Stimulated activated CD4-positive, alpha-beta T cell treated with anti-CD3 and anti-CD28 coated beads, TNF-alpha, amount 100 ng/mL, for 4 hours (primary cell): ENCODE measurements around the gene PCDHB8.
"Not testable (repeated sequence)": the region's sequence is repeated elsewhere in the genome, so short reads cannot be mapped to it uniquely, and the experiment has no call there.

Experiments
- DNase-seq, 3 experiments: peaks; one replicate each; pipeline ENCODE4 v3.0.0-alpha.2; 2020; ENCODE audit warnings: low read depth in 3 of 3

Gene PCDHB8

DNA sequence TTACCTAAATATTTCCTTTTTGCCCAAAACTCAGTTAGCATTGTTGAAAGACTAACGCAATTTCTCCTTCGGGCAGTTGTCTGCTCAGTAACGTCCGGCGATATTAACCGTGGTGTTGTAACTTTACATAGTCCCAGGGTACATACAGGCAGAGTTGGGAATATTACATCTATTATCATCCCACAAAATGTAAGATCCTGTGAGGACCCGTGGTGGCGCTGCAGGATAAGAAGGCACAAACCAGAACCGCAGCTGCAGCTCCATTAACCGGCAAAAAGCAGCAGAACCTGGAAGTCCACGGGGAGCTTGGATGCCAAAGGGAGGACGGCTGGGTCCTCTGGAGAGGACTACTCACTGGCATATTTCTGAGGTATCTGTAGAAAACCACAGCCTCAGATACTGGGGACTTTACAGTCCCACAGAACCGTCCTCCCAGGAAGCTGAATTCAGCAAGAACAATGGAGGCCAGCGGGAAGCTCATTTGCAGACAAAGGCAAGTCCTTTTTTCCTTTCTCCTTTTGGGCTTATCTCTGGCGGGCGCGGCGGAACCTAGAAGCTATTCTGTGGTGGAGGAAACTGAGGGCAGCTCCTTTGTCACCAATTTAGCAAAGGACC, at the start of gene PCDHB8:
Gene PCDHB8, plus strand, starts transcription at position 214 of the 615 bp plus-strand sequence. Its CDS starts 245 bp downstream, at position 459.
- DNase-seq, result not testable (repeated sequence)

DNA sequence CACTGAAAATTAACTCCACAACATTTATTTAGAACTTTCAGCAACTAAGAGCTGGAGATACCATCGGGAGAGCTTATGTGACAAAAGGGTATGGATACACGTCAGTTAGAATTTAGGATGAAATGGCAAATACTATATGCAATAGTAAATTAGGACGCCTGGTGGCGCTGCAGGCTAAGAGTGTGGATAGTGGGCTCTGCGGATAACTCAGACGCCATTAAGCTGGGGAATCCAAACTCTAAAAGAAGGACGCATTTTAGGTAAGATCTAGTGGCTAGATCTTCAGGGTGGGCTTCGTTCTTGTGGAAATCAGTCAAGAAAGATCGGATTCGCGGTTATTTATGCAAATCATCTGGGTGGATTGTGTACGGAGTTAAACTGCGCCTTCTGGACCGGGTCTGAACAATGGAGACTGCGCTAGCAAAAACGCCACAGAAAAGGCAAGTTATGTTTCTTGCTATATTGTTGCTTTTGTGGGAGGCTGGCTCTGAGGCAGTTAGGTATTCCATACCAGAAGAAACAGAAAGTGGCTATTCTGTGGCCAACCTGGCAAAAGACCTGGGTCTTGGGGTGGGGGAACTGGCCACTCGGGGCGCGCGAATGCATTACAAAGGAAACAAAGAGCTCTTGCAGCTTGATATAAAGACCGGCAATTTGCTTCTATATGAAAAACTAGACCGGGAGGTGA, 42.4 kb upstream of the PCDHB8 start, which contains the start of gene PCDHB5:
Gene PCDHB5, plus strand, starts transcription at position 177 of the 688 bp plus-strand sequence. Its CDS starts 229 bp downstream, at position 406.
- DNase-seq, result no peak

DNA sequence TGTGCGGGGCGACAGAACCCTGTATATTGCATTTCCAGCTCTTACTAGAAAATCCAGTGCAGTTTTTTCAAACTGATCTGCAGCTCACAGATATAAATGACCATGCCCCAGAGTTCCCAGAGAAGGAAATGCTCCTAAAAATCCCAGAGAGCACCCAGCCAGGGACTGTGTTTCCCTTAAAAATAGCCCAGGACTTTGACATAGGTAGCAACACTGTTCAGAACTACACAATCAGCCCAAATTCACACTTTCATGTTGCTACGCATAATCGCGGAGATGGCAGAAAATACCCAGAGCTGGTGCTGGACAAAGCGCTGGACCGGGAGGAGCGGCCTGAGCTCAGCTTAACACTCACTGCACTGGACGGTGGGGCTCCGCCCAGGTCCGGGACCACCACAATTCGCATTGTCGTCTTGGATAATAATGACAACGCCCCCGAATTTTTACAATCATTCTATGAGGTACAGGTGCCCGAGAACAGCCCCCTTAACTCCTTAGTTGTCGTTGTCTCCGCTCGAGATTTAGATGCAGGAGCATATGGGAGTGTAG, 41.8 kb upstream of the PCDHB8 start:
- no peak for DNase-seq

DNA sequence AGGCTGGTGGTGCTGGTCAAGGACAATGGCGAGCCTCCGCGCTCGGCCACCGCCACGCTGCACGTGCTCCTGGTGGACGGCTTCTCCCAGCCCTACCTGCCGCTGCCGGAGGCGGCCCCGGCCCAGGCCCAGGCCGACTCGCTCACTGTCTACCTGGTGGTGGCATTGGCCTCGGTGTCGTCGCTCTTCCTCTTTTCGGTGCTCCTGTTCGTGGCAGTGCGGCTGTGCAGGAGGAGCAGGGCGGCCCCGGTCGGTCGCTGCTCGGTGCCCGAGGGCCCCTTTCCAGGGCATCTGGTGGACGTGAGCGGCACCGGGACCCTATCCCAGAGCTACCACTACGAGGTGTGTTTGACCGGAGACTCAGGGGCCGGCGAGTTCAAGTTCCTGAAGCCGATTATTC, 40.2 kb upstream of the PCDHB8 start:
- DNase-seq, result not testable (repeated sequence)

DNA sequence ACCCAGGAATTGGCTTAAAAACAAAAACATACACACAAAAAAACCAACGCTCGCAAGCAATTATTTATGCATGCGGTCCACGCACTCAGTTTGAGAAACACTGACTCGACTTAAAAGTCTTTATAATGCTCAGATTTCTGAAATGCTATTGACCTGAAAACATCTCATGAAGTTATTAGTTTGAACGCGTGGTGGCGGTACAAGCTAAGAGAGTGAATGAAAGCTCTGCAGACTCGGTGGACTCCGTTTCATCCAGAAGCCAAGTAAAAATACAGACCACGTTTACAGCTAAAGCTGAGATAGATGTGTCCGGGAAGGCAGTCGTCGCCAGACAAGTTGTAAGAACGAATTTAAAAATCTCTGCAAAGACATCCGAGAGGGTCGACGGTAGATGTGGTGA, 27.8 kb upstream of the PCDHB8 start, which contains the start of gene PCDHB6:
Gene PCDHB6, plus strand, starts transcription at position 246 of the 400 bp plus-strand sequence. CDS start 201 bp downstream, outside the sequence.
- no peak for DNase-seq

DNA sequence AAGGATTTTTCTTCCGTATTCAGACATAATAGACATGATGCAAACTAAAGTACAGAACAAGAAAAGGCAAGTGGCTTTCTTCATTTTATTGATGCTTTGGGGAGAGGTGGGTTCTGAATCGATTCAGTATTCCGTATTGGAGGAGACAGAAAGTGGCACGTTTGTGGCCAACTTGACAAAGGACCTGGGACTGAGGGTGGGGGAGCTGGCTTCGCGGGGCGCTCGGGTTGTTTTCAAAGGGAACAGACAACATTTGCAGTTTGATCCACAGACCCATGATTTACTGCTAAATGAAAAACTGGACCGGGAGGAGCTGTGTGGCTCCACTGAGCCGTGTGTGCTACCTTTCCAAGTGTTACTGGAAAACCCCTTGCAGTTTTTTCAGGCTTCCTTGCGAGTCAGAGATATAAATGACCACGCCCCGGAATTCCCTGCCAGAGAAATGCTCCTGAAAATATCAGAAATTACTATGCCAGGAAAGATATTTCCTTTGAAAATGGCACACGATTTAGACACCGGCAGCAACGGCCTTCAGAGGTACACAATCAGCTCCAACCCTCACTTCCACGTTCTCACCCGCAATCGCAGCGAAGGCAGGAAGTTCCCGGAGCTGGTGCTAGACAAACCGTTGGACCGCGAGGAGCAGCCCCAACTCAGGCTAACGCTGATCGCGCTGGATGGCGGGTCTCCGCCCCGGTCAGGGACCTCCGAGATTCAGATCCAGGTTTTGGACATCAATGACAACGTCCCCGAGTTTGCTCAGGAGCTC, 27.2 kb upstream of the PCDHB8 start:
- no peak for DNase-seq

DNA sequence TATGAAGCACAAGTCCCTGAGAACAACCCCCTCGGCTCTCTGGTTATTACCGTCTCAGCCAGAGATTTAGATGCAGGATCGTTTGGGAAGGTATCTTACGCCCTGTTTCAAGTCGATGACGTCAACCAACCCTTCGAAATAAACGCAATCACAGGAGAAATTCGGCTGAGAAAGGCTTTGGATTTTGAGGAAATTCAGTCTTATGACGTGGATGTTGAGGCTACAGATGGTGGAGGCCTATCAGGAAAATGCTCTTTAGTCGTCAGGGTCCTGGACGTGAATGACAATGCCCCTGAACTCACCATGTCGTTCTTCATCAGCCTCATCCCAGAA, 26.6 kb upstream of the PCDHB8 start:
- DNase-seq, result no peak

DNA sequence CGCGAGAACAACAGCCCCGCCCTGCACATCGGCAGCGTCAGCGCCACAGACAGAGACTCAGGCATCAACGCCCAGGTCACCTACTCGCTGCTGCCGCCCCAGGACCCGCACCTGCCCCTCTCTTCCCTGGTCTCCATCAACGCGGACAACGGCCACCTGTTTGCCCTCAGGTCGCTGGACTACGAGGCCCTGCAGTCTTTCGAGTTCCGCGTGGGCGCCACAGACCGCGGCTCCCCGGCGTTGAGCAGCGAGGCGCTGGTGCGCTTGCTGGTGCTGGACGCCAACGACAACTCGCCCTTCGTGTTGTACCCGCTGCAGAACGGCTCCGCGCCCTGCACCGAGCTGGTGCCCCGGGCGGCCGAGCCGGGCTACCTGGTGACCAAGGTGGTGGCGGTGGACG, 26.0 kb upstream of the PCDHB8 start:
- not testable (repeated sequence) for DNase-seq

DNA sequence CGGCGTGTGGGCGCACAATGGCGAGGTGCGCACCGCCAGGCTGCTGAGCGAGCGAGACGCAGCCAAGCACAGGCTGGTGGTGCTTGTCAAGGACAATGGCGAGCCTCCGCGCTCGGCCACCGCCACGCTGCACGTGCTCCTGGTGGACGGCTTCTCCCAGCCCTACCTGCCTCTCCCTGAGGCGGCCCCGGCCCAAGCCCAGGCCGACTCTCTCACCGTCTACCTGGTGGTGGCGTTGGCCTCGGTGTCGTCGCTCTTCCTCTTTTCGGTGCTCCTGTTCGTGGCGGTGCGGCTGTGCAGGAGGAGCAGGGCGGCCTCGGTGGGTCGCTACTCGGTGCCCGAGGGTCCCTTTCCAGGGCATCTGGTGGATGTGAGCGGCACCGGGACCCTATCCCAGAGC, 25.5 kb upstream of the PCDHB8 start:
- not testable (repeated sequence) for DNase-seq

DNA sequence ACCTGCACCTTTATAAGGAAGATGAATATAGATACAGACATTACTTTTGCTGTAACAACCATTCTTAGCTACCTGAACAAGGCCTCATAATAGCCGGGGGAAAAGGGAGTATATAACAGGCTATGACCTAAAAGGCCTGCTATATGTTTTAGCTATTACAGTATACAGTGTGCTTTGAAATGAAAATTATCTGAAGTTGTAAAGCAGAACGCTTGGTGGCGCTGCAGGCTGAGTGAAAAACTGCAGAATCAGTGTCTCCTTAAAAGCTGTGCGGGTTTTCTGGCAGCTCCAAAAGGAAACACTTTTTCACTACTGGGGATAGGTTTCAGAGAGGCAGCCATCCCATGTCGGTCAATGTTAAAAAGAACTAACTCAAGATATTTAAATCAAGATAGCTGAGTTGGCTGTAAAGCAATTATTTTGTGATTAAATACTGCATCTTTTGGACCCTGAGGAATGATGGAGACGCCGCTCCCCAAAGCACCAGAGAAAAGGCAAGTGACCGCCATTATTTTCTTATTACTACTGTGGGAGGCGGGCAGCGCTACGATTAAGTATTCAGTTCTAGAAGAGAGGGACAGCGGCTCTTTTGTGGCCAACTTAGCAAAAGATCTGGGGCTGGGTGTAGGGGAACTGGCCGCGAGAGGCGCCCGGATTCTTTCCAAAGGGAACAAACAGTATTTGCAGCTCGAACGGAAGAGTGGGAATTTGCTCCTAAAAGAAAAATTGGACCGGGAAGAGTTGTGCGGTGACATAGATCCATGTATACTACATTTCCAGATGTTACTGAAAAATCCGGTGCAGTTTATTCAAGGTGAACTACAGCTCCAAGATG, 21.8 kb upstream of the PCDHB8 start:
- no peak for DNase-seq

DNA sequence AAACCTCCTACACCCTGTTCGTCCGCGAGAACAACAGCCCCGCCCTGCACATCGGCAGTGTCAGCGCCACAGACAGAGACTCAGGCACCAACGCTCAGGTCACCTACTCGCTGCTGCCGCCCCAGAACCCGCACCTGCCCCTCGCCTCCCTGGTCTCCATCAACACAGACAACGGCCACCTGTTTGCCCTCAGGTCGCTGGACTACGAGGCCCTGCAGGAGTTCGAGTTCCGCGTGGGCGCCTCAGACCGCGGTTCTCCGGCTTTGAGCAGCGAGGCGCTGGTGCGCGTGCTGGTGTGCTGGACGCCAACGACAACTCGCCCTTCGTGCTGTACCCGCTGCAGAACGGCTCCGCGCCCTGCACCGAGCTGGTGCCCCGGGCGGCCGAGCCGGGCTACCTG, 20.2 kb upstream of the PCDHB8 start:
- DNase-seq, result not testable (repeated sequence)

DNA sequence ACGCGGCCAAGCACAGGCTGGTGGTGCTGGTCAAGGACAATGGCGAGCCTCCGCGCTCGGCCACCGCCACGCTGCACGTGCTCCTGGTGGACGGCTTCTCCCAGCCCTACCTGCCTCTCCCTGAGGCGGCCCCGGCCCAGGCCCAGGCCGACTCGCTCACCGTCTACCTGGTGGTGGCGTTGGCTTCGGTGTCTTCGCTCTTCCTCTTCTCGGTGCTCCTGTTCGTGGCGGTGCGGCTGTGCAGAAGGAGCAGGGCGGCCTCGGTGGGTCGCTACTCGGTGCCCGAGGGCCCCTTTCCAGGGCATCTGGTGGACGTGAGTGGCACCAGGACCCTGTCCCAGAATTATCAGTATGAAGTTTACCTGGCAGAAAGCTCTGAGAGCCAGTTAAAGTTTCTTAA, 19.7 kb upstream of the PCDHB8 start:
- not testable (repeated sequence) for DNase-seq

DNA sequence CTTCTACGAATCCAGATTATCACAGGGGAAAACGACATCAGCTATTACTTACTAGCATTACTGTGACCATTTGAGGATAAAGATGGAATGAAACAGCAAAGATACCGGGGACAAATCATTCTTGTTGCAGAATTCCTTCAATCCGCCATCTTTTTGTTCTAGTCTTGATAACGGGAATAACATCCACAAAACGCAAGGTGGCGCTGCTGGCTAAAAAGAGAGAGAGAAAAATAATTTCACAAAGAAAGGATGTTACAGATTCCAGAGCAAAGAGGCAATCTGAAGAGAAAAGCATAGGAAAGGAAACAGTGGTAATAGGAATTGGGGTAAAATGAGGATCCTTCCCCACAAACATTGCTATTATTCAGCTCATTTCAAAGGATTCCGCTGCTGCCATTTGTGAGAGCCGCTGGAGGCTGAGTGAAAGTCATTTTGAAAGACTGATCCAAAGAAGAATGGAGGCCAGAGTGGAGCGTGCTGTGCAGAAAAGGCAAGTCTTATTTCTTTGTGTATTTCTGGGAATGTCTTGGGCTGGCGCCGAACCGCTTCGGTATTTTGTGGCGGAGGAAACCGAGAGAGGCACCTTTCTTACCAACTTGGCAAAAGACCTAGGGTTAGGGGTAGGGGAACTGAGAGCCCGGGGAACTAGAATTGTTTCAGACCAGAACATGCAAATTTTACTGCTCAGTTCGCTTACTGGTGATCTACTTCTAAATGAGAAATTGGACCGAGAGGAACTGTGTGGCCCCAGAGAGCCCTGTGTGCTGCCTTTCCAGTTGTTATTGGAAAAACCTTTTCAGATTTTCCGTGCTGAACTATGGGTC, 5.0 kb upstream of the PCDHB8 start, which contains the start of gene PCDHB7:
Gene PCDHB7, plus strand, starts transcription at position 264 of the 824 bp plus-strand sequence. Its CDS starts 192 bp downstream, at position 456.
- no peak for DNase-seq

DNA sequence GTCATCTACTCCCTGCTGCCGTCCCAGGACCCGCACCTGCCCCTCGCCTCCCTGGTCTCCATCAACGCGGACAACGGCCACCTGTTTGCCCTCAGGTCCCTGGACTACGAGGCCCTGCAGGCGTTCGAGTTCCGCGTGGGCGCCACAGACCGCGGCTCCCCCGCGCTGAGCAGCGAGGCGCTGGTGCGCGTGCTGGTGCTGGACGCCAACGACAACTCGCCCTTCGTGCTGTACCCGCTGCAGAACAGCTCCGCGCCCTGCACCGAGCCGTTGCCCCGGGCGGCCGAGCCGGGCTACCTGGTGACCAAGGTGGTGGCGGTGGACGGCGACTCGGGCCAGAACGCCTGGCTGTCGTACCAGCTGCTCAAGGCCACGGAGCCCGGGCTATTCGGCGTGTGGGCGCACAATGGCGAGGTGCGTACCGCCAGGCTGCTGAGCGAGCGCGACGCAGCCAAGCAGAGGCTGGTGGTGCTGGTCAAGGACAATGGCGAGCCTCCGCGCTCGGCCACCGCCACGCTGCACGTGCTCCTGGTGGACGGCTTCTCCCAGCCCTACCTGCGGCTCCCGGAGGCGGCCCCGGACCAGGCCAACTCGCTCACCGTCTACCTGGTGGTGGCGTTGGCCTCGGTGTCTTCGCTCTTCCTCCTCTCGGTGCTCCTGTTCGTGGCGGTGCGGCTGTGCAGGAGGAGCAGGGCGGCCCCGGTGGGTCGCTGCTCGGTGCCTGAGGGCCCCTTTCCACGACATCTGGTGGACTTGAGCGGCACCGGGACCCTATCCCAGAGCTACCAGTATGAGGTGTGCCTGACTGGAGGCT, 3.1 kb upstream of the PCDHB8 start:
- DNase-seq, result not testable (repeated sequence)

DNA sequence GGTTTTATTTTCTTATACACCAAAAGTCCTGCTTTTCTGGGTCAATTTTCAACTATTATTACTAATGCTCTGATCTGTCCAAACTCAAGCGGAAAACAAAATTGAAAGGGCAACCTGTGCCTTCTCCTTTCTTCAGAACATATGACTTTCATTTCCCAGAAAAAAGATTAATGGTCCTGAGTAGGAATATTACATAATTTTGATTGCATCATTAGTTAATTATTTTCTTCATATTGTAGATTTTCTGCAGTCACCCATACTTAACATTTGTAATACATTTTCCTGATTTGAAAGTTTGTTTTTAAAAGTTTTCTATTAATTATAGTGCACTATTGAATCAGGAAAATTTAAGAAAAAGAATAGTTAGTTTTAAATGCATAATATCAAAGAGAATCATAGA, 1.7 kb upstream of the PCDHB8 start:
- DNase-seq, result no peak

DNA sequence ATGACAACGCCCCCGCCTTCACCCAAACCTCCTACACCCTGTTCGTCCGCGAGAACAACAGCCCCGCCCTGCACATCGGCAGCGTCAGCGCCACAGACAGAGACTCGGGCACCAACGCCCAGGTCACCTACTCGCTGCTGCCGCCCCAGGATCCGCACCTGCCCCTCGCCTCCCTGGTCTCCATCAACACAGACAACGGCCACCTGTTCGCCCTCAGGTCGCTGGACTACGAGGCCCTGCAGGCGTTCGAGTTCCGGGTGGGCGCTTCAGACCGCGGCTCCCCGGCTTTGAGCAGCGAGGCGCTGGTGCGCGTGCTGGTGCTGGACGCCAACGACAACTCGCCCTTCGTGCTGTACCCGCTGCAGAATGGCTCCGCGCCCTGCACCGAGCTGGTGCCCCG, 1.8 kb downstream of the PCDHB8 start:
- not testable (repeated sequence) for DNase-seq

DNA sequence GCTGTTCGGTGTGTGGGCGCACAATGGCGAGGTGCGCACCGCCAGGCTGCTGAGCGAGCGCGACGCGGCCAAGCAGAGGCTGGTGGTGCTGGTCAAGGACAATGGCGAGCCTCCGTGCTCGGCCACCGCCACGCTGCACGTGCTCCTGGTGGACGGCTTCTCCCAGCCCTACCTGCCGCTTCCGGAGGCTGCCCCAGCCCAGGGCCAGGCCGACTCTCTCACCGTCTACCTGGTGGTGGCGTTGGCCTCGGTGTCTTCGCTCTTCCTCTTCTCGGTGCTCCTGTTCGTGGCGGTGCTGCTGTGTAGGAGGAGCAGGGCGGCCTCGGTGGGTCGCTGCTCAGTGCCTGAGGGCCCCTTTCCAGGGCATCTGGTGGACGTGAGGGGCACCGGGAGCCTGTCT, 2.3 kb downstream of the PCDHB8 start:
- DNase-seq, result not testable (repeated sequence)

DNA sequence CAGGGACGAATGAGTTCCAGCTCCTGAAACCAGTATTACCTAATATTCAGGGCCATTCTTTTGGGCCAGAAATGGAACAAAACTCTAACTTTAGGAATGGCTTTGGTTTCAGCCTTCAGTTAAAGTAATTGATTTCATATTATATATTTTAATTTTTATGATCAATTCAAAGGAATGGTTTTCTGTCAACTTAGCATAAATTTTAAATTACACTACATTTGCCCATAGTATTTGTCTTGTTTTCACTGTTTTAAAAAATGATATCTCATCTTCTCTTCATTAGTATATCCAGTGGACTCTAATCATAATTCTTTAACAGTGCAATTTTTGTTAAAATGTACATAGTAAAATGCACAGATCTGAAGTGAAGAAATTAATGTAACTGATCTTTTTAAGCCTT, 2.7 kb downstream of the PCDHB8 start:
- DNase-seq, result no peak

DNA sequence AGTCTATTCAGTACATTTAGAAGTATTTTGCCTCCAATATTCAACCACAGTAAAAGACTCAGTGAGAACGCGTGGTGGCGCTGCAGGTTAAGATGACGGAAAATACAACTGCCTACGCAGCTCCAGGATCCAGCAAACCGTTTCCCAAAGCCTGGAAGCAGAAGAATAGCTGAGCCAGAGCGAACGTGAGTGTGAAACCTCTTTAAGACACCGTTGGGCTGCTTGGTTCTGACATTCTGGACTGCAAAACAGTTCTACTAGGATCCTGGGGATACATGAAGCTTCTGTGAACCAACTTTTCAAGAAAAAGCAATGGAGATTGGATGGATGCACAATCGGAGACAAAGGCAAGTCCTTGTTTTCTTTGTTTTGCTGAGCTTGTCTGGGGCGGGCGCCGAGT, 4.7 kb downstream of the PCDHB8 start, which contains the start of gene PCDHB16:
Gene PCDHB16, plus strand, starts transcription at position 140 of the 400 bp plus-strand sequence. Its CDS starts 173 bp downstream, at position 313.
- no peak for DNase-seq
